ENCODE results near the gene BATF3.

DNA sequence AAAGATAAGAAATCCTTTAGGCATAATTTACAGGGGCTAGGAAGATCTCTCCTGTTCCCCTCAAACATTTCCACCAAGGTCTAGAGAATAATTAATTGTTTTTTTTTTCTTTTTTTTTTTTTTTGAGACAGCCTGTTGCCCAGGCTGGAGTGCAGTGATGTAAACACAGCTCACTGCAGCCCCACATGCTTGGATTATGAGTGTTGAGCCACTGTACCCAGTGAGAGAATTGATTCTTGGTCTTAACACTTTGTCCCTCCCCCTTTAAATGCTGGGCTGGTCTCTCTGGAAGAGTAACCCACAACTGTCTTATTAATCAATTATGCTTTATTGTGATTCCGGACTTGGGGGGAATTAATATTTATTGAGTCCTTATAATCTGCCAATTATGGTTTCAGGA is 57.7 kb downstream of the BATF3 start:
- TF ChIP-seq EZH2 (IDR thresholded peaks at IDR 0.05), result no peak
- TF ChIP-seq, protein P1, sequence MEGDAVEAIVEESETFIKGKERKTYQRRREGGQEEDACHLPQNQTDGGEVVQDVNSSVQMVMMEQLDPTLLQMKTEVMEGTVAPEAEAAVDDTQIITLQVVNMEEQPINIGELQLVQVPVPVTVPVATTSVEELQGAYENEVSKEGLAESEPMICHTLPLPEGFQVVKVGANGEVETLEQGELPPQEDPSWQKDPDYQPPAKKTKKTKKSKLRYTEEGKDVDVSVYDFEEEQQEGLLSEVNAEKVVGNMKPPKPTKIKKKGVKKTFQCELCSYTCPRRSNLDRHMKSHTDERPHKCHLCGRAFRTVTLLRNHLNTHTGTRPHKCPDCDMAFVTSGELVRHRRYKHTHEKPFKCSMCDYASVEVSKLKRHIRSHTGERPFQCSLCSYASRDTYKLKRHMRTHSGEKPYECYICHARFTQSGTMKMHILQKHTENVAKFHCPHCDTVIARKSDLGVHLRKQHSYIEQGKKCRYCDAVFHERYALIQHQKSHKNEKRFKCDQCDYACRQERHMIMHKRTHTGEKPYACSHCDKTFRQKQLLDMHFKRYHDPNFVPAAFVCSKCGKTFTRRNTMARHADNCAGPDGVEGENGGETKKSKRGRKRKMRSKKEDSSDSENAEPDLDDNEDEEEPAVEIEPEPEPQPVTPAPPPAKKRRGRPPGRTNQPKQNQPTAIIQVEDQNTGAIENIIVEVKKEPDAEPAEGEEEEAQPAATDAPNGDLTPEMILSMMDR (IDR thresholded peaks at IDR 0.05), result no peak
- TF ChIP-seq EZH2phosphoT487 (IDR thresholded peaks at IDR 0.05), result no peak

Measured in neural progenitor cell (in vitro differentiated cells).